NCI-H1694 treated with DMSO at 0.1 percent for 48 hours (cell line): Measurements from ENCODE around the gene TICAM2.
"Not testable (repeated sequence)": the region's sequence is repeated elsewhere in the genome, so short reads cannot be mapped to it uniquely, and the experiment has no call there.

Experiments
- DNase-seq: peaks from one replicate; lab custom pipeline; 2025; lab: John Stamatoyannopoulos, UW

Gene TICAM2, protein sequence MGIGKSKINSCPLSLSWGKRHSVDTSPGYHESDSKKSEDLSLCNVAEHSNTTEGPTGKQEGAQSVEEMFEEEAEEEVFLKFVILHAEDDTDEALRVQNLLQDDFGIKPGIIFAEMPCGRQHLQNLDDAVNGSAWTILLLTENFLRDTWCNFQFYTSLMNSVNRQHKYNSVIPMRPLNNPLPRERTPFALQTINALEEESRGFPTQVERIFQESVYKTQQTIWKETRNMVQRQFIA

DNA sequence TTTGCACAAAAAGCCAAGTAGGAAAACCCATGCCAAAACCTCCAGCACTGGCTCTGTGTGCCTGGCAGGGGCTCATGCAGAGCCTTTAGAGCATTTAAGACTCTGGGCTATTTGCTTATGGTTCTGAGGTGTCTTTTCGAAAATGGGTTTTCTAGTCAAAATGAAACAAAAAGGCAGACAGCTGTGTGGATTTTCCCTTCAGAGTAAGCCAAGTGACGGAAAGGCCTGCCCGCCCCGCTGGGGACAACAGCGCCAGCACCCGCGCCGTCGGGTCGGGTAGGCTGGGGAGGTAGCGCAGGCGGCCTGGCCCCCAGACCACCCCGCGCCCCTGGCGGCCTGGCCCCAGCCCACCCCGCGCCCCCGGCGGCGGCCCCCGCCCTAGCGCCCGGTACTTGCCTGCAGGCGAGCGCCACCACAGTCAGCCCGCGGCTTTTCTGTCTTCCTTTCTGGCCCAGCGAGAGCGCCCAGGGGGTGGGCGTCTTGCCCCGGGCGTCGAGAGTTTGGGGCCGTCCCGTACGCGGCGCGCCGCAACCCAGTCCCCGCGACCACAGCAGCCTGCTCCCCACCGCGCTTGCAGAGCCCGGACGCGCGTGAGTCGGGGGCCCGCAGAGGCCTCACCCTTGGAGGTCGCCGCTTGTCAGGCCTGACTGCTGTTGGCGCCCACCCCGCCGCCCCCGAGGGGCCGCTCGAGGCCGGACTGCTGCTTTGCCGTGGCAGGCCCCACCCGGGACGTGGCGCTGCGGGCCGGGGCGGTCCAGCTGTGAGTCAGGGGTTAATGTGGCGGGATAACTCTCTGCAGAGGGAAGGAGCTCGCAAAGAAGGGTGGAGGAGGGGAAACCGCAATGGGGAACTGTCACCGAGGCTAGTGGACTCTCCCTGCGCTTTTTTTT, at the start of gene TICAM2:
Gene TICAM2 (minus strand): TSS at position 779 of the 890 bp plus-strand sequence. CDS start 21,223 bp downstream, outside the sequence.
- no peak for DNase-seq

DNA sequence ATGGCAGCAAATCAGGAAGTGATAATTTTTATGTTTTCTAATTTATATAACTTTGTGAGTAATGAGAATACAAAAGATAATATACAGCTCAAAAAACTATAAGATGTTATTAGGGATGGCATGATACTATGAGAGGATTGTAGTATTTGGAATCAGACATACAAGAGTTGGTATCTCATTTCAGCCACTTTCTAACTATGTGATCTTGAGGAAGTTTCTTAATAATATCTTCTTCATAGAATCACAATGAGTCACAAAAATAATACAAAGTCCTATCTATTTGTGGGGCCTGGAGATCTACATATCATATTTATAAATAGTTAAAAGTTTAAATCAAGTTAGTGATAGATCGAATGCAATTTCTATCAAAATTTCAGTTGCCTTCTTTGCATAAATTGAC, 47.3 kb upstream of the TICAM2 start:
- DNase-seq, result no peak

DNA sequence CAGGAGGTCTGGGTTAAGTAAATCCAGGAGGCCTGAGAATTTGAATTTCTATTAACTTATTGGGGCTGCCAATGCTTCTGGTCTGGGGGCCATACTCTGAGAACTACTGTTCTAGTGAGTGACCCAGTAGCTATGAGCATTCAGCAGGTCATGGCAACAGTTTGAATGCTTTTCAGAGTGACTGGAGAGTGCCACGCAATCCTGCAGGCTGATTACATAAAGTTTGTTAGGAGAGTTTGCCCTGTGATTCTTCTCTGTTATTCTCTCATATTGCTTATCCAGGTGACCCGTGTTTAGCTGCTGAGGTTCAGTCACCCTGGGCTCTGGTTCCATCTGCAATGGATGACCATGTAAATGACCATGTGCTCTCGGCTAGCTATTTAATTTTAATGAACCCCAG, 45.8 kb upstream of the TICAM2 start:
- no peak for DNase-seq

DNA sequence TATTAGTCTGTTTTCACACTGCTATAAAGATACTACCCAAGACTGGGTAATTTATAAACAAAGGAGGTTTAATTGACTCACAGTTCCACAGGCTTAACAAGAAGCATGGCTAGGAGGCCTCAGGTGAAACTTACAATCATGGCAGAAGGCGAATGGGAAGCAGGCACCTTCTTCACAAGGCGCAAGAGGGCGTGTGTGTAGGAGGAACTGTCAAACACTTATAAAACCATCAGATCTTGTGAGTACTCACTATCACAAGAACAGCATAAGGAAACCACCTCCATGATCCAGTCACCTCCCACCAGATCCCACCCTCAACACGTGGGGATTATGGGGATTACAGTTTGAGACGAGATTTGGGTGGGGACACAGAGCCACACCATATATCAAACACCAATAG, 43.1 kb upstream of the TICAM2 start:
- not testable (repeated sequence) for DNase-seq

DNA sequence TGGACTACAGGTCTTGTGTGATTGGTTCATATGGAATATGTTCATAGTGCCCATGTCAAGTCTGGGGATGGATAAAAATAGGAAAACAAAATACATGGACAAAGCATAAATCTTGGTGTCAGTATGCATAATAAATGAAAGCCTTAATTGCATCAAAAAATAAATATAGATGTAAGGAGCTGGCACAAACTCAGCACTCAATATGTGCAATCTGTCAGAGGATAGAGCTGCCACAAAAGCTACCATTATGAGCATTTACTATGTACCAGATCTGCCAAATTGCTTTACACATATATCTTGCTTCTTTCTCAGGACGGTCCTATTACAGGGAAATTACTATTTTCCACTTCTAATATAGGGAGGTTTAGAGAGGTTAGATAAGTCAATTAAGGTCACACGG, 41.8 kb upstream of the TICAM2 start:
- DNase-seq, result peak; percentile 33

DNA sequence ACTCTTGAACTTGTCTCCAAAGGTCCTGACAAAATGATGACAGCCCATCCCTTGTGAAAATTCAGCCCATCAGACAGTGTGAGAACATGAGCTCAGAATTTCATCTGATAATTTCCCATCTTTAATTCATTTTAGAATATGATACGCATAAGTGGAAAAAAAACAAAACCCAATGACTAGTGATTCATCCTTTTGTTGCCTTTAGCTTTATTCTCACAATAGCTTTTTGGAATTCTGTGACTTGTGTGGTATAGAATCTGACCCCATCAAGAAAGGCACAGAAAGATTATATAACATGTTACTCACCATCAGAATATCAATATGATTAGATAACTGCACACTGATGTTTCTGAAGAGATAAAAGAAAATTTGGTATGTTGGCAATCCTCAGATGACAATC, 39.7 kb upstream of the TICAM2 start:
- no peak for DNase-seq

DNA sequence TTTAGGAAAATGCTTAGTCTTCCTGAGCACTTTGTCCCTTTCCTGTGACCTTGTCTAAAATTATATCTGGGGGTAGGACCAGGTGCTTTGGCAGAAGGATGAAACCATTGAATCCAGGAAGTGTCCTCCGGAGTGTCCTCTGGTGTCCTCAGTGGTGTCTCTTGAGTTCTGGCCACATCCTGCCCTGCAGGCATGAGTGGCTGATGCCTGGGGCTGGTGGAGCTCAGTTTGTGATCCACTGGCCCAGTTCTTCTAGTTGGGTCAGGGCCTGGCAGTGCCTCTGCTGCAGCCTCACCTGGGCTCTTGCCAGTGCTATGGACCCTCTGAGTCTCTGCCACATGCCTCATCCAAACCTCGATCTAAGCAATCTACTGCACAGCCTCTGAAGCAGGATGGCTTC, 38.0 kb upstream of the TICAM2 start:
- no peak for DNase-seq

DNA sequence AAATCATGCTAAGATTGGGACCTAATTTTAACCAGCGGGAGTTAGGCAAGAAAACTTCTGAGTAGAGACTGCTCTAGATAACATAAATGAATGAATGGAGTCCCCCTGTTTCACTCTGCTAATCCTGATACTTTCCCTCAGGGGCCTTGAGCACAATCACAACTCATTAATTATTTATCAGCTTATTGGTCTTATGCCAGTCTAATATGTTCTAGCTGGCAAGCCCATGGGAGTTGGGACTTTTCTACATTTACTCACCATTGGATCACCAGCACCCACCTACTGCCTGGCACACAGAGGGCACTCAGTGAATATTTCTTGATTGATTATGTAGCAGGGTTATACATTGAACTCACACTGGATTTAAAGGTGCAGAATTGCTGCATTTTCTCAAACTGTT, 37.1 kb upstream of the TICAM2 start:
- no peak for DNase-seq

DNA sequence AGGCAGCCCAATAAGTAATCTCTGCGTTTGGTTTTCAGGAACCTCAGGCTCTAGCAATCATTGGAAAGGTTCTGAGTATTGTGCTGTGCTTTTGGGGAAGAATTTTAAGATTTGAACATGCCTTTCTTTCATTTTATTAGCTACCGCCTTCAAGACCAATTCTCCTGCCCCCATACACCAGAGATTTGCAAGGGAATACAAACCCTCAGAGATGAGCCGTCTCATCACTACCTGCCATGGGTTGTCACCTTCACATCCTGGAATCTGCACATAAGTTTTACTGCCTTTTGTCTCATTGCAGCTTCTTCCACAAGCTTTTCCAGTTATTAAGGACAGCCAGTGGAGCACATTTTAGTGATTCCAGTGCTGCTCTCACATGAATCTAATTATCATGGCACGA, 35.2 kb upstream of the TICAM2 start:
- DNase-seq, result no peak

DNA sequence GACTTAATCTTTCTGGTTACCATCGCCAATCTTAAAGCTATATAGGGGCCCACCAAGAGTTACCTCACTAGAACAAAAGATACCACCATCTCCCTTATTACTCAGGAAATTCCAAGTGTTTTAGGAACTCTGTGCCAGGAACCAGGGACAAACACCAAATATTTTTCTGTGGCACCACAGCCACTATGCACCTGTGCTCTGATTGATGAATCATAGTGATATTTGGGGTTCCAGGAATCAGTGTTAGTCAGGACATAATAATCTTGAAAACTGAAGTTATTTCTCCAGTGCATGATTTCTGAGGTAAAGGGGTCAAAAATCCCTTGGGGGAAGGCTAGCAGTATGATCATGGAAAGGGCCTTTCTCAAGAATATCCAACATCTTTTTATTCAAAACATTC, 33.7 kb upstream of the TICAM2 start:
- no peak for DNase-seq

DNA sequence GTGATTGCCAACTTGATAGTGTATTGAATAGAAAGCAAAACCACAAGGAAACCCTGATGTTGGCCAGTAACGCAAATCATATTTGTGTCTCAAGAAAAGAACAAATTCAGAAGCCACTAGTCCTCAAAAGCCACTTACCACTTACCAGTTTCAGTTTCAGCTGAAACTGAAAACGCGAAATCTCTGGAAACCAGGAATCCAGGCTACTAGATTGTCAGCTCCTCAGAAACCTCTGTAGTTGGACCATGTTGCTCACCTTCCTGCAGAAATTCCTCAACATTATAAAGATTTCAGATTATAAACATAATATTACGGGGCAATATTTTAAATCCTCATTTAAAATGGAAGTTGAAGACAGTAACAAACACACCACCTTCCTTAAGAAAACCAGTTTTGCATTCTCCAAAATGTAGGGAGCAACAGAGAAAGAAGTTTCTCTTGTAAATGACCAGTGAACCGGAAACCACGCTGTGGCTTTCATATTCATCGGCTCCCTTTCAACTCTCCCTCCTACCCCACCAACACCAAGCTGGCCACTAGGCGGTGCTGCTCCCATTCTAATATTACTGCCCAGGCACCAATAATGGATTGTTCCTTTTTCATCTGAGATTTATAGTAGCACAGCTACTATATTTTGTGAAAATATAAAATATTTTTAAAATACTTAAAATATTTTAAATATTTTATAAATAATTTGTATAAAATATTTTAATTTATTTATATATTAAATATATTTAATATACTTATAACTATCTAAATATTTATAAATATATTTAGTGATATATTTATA, 32.3 kb upstream of the TICAM2 start:
- DNase-seq, result peak; percentile 47

DNA sequence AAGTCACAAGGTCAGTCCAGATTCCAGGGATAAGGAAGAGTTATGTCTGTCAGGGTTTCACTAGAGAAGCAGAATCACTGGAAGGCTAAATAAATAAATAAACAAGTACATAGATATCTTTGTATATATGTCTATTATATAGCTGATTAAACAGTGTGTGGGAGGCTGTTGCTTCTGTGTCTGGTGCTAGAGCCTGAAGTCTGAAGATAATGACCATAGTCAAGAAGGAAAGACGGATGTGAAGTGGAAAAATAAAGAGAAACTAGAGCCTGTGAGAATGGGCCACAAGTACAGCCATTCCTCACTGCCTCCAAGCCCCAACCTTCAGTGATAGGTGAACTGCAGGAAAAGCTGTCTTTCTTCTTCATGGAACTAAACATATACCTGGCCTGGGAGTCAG, 27.6 kb upstream of the TICAM2 start:
- DNase-seq, result no peak

DNA sequence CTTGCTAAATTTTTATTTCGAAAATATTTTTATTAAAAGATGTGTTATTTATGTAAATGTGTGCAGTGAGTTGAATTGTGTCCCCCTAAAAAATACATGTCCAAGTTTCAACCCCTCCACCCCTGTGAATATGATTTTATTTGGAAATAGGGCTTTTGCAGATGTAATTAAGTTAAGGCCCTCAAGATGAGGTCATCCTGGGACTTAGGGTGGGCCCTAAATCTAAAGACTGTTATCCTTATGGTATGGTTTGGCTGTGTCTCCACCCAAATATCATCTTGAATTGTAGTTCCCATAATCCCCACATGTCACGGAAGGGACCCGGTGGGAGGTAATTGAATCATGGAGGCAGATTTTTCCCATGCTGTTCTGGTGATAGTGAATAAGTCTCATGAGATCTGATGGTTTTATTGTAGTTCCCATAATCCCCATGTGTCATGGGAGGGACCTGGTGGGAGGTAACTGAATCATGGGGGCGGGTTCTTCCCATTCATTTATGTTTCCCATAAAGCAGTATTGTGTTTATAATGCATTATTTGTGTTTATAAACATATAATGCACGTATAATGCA, 25.1 kb upstream of the TICAM2 start:
- no peak for DNase-seq

DNA sequence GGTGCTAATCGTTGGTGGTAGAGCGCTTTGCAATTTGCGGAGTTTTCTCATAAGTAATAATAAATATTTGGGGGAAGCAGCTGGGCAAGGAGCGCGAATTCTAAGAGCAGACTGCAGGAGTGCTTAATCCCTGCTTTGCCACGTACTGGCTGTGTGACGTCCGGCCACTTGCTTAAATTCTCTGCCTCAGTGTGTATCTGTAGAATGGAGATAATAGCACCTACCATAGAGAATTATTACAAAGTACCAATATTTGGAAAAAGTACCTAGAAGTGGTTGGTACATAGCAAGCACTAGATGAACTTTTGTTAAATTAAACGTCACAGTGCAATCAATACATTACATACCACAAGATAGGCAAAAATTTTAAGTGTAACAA, 24.2 kb upstream of the TICAM2 start:
- no peak for DNase-seq

DNA sequence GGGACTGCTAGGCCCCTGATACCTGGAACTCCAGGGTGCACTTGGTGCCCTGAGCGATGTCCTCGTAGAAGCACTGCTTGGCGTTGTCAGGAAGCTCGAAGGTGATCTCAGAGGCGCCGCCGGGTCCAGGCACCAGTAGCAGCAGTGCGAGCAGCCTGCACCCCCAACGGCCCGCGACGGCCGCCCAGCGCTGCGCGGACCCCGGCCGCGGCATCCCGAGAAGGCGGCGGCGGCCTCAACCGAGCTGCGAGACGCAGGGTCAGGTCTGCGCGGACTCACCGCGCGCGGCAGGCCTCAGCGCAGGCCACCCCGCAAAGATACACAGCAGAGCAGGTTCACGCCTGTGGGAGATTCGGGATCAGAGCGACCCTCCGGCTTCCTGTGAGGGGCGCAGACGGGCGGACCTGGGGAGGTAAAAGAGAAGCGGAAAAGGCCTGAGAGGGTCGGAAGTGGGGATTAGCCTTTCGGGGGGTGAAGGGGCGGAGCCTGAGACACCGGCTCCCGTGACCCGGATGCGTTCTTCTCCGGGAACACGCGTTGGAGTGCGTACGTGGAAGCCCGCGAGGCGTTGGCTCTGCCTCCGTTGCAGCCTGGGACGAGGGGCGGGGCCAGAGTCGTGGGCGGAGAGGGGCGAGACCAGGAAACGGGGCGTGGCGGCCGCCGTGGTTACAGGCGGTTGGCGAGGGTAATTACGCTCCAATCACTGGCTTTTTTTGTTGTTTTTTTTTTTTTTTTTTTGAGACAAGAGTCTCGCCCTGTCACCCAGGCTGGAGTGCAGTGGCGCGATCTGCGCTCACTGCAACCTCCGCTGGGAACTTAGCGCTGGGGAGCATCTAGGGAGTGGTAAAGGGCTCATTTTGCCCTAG, 23.5 kb upstream of the TICAM2 start, which contains the start of gene TMED7:
Gene TMED7 (minus strand): TSS at position 458 of the 866 bp plus-strand sequence. CDS start 244 bp downstream, at position 214.
- peak; percentile 90 for DNase-seq

DNA sequence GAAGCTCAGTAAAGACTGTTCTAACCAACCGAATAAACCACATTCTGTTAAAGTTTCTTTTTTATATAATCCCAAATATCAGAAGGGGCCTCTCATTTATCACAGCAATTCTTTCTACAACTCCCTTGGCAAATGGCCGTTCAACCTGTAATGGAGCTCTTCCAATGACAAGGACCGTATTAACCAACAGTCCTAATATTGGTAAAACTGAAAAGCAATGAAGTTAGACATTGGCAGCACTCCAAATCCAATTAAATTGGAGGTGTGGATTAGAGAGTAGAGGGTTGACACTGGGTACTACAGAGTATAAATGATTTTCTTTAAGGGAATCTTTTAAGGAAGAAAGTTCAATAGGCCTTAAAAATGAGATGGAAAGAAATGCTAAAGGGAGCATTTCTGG, 22.7 kb upstream of the TICAM2 start:
- DNase-seq, result no peak

DNA sequence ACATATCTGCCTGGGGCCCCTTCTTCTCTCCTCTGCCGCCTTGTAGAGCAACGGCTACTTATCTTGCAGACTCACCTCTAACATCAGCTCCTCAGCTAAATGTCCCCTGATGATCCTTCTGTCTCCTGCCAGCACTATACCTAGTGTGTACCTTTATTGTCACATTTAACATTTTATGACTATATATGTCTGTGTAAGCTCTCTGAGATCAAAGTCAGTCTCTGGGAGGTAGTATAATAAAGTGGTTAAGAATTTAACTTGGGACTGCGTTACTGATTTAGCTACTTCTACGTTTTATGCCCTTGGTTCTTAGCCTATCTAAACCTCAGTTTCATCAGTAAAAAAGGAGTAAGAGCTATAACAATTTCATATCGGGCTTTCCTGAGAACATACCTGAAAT, 21.4 kb upstream of the TICAM2 start:
- DNase-seq, result no peak

DNA sequence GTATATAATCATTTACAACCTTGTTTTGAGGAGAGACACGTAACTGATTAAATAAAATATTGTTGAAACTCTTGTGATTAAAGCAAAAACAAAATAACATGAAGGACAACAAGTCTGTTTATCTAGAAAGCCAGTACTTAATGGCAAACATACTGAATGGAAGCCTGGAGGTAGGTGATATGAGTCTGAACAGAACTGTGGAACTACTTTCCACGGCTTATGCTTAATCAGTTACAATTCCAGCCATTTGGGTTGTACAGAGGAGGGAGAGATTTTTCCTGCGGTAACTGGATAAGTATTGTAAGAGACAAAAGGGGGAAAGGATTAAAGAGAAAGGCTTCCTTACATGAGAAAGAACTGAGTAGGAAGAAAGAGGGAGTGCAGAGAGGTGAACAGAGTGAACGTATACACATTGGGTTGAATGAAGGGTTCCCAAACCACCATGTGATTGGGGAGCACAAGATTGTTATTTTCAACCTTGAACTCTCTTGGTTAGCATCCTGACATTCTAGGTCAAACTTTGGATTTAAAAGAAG, 19.2 kb upstream of the TICAM2 start:
- no peak for DNase-seq

DNA sequence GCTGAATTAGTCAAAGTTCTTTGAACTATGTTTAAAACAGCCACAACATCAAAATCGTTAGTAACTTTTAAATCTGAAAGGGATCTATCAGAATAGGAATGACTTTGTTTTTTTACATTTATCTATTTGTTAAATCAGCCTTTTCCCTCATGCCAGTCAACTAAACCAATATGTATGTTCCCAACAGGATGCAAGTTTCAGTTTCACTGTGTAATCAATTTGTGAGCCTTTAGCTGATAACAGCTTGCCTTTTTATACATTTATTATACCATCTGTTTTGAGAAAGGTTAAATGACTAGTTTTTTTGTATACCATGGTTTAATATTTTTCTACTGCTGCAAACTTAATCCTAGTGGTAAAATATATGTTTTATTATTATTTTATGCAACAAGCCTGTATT, 14.6 kb upstream of the TICAM2 start:
- no peak for DNase-seq

DNA sequence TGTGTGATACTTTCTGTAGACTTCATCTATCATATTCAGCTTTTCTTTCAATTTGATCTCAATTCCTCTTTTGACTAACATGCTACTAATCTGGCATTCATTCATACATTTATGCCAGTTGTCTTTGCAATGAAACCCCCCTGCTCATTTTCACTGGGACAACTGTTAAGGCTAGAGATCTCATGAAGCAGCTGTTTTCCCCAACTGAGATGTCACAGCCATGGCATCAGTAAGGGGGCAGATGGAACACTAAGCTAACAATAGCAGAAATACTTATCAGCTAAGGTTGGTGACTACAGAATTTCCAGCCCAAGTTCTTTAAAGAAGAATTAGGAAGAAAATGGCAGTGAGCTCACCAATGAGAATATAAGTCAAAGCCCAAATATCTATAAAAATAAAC, 14.2 kb upstream of the TICAM2 start:
- DNase-seq, result no peak

DNA sequence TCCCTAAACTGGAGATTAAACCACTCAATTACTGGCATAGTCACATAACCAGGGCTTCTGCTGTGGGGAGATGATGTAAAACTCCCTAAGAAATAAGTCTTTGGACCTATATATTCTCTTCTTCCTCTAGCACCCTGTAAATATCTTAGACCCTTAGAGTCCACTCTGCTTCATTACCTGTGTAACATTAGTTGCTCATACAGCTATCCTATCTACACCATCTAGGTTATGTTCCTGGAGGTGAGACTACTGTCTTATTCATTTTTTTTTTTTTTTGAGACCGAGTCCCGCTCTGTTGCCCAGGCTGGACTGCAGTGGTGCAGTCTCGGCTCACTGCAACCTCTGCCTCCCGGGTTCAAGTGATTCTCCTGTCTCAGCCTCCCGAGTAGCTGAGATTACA, 9.6 kb upstream of the TICAM2 start:
- no peak for DNase-seq
